ENCODE data around the gene ALKBH7.

The ALKBH7 gene

DNA sequence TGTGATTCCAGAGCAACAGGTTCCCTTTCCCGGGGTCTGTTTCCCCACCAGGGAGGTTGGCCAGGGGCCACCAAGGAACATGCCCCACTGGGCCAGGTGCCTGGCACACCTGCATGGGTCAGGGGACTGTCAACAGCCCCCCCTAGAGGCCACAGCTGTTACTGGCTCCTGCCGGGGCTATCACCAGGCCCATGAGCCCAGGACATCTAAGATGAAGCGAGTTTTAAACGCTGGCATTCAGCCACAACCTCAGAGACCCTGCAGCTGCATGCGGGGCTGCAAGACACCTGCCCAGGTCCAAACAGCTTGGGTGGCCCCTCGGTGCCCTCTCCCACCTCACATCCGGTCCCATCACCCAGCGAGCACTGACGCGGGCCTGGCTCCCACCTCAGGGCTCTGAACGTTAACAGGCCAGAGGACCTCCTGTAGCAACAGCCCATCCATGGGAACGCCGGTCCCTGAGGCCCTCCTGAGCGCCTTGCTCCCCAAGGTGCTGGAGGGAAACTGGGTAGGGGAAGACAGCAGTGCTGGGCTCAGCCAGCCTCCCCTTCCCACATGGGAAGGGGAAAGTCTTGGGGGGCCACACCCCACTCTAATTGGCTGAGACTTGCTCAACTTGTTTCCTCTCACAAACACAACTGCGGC, 40.0 kb downstream of the ALKBH7 start:
- TF ChIP-seq BACH2 (CRISPR knock-in tag; IDR thresholded peaks at IDR 0.05; ENCODE audit: borderline replicate concordance) (no peak), ARNTL (CRISPR knock-in tag; IDR thresholded peaks at IDR 0.05; ENCODE audit: borderline replicate concordance, low read depth) (no peak), ZNF8 (CRISPR knock-in tag; IDR thresholded peaks at IDR 0.05) (no peak), ZNF565 (CRISPR knock-in tag; conservative IDR thresholded peaks at IDR 0.05; ENCODE audit: low read depth) (no peak), TCF4 (CRISPR knock-in tag; IDR thresholded peaks at IDR 0.05; ENCODE audit: borderline replicate concordance) (no peak), ZFP3 (CRISPR knock-in tag; IDR thresholded peaks at IDR 0.05) (no peak), GLIS3 (CRISPR knock-in tag; IDR thresholded peaks at IDR 0.05) (no peak), PATZ1 (CRISPR knock-in tag; IDR thresholded peaks at IDR 0.05; ENCODE audit: borderline replicate concordance) (no peak)
- TF ChIP-seq, protein P1, sequence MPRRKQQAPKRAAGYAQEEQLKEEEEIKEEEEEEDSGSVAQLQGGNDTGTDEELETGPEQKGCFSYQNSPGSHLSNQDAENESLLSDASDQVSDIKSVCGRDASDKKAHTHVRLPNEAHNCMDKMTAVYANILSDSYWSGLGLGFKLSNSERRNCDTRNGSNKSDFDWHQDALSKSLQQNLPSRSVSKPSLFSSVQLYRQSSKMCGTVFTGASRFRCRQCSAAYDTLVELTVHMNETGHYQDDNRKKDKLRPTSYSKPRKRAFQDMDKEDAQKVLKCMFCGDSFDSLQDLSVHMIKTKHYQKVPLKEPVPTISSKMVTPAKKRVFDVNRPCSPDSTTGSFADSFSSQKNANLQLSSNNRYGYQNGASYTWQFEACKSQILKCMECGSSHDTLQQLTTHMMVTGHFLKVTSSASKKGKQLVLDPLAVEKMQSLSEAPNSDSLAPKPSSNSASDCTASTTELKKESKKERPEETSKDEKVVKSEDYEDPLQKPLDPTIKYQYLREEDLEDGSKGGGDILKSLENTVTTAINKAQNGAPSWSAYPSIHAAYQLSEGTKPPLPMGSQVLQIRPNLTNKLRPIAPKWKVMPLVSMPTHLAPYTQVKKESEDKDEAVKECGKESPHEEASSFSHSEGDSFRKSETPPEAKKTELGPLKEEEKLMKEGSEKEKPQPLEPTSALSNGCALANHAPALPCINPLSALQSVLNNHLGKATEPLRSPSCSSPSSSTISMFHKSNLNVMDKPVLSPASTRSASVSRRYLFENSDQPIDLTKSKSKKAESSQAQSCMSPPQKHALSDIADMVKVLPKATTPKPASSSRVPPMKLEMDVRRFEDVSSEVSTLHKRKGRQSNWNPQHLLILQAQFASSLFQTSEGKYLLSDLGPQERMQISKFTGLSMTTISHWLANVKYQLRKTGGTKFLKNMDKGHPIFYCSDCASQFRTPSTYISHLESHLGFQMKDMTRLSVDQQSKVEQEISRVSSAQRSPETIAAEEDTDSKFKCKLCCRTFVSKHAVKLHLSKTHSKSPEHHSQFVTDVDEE (CRISPR knock-in tag; IDR thresholded peaks at IDR 0.05), result no peak
- TF ChIP-seq, protein P2, sequence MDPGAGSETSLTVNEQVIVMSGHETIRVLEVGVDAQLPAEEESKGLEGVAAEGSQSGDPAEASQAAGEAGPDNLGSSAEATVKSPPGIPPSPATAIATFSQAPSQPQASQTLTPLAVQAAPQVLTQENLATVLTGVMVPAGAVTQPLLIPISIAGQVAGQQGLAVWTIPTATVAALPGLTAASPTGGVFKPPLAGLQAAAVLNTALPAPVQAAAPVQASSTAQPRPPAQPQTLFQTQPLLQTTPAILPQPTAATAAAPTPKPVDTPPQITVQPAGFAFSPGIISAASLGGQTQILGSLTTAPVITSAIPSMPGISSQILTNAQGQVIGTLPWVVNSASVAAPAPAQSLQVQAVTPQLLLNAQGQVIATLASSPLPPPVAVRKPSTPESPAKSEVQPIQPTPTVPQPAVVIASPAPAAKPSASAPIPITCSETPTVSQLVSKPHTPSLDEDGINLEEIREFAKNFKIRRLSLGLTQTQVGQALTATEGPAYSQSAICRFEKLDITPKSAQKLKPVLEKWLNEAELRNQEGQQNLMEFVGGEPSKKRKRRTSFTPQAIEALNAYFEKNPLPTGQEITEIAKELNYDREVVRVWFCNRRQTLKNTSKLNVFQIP (CRISPR knock-in tag; IDR thresholded peaks at IDR 0.05; ENCODE audit: borderline replicate concordance, low read depth), result no peak
- ATAC-seq, result peak; percentile 71

GRCh38 chr19:6413291-6413690, 40.7 kb downstream of the ALKBH7 start:
- ATAC-seq, result no peak
- no peak for TF ChIP-seq ZFP30 (CRISPR knock-in tag; IDR thresholded peaks at IDR 0.05)
- TF ChIP-seq SNAI2 (CRISPR knock-in tag; IDR thresholded peaks at IDR 0.05), result no peak
- no peak for TF ChIP-seq ZFP3 (CRISPR knock-in tag; IDR thresholded peaks at IDR 0.05)
- no peak for TF ChIP-seq TCF4 (CRISPR knock-in tag; IDR thresholded peaks at IDR 0.05; ENCODE audit: borderline replicate concordance)
- TF ChIP-seq ZNF8 (CRISPR knock-in tag; IDR thresholded peaks at IDR 0.05), result no peak
- TF ChIP-seq OSR1 (CRISPR knock-in tag; IDR thresholded peaks at IDR 0.05), result no peak
- TF ChIP-seq ZNF565 (CRISPR knock-in tag; conservative IDR thresholded peaks at IDR 0.05; ENCODE audit: low read depth), result no peak
- no peak for TF ChIP-seq ISL1 (CRISPR knock-in tag; IDR thresholded peaks at IDR 0.05)
- no peak for TF ChIP-seq CSDC2 (CRISPR knock-in tag; IDR thresholded peaks at IDR 0.05)
- TF ChIP-seq PATZ1 (CRISPR knock-in tag; IDR thresholded peaks at IDR 0.05; ENCODE audit: borderline replicate concordance), result no peak
- TF ChIP-seq ARNTL (CRISPR knock-in tag; IDR thresholded peaks at IDR 0.05; ENCODE audit: borderline replicate concordance, low read depth), result no peak
- no peak for TF ChIP-seq TOX (CRISPR knock-in tag; IDR thresholded peaks at IDR 0.05; ENCODE audit: borderline replicate concordance)
- TF ChIP-seq, protein P3, sequence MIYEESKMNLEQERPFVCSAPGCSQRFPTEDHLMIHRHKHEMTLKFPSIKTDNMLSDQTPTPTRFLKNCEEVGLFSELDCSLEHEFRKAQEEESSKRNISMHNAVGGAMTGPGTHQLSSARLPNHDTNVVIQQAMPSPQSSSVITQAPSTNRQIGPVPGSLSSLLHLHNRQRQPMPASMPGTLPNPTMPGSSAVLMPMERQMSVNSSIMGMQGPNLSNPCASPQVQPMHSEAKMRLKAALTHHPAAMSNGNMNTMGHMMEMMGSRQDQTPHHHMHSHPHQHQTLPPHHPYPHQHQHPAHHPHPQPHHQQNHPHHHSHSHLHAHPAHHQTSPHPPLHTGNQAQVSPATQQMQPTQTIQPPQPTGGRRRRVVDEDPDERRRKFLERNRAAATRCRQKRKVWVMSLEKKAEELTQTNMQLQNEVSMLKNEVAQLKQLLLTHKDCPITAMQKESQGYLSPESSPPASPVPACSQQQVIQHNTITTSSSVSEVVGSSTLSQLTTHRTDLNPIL (CRISPR knock-in tag; IDR thresholded peaks at IDR 0.05; ENCODE audit: low read depth), result no peak
- no peak for TF ChIP-seq GLIS3 (CRISPR knock-in tag; IDR thresholded peaks at IDR 0.05)
- TF ChIP-seq ZNF70 (CRISPR knock-in tag; IDR thresholded peaks at IDR 0.05), result no peak
- TF ChIP-seq ZC3H10 (CRISPR knock-in tag; IDR thresholded peaks at IDR 0.05), result no peak

All from SK-N-SH treated with all-trans-retinoic acid at 6 μM for 48 hours (cell line).